HG02642 (cell line): Measurements from ENCODE around the gene TLR9.
"Not testable (repeated sequence)": the region's sequence is repeated elsewhere in the genome, so short reads cannot be mapped to it uniquely, and the experiment has no call there.

Experiments used
- ATAC-seq: cut with Tn5 transposase; IDR thresholded peaks from one replicate; pipeline ENCODE4 v1.9.1; 2021; ENCODE audit warnings: mild to moderate bottlenecking; ENCODE audit not compliant: unreplicated experiment, poor library complexity

The TLR9 gene

GRCh38 chr3:52225452-52226228, at the start of gene TLR9:
TSS of gene TLR9 (minus strand) at chr3:52225645. CDS start at chr3:52225529, 116 bp downstream.
- ATAC-seq, result peak; percentile 75

DNA sequence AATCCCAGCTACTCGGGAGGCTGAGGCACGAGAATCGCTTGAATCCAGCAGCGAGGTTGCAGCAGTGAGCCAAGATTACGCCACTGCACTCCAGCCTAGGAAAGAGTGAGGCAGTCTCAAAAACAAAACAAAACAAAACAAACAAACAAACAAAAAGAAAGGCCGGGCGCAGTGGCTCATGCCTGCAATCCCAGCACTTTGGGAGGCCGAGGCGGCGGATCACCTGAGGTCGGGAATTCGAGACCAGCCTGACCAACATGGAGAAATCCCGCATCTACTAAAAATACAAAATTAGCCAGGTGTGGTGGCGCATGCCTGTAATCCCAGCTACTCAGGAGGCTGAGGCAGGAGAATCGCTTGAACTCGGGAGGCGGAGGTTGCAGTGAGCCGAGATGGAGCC, 49.3 kb upstream of the TLR9 start:
- ATAC-seq, result not testable (repeated sequence)

DNA sequence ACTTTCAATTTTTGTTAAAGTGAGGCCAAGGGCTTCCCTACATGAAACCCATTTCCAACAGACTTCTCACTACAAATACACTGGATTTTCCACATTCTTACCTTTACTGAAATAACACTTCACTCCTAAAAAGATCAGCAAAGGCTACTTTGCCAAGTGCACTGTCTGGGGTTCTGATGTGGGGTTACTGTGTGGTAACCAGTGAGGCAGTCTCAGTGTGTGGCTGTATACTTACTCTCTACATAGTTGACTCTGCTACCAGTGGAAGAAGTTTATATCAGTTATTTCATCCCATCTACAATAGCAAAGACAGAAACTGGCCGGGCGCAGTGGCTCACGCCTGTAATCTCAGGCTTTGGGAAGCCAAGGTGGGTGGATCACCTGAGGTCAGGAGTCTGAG, 47.4 kb upstream of the TLR9 start:
- ATAC-seq, result no peak

DNA sequence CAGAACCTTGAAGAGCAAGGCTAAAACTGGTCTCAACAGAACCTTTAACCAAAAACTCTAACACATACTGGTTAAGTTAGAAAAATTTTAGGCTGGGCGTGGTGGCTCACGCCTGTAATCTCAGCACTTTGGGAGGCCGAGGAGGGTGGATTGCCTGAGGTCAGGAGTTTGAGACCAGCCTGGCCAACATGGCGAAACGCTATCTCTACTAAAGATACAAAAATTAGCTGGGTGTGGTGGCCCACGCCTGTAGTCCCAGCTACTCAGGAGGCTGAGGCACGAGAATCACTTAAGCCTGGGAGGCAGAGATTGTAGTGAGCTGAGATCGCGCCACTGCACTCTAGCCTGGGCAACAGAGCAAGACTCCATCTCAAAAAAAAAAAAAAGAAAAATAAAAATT, 46.7 kb upstream of the TLR9 start:
- not testable (repeated sequence) for ATAC-seq

GRCh38 chr3:52270252-52270754, 44.9 kb upstream of the TLR9 start:
- ATAC-seq, result no peak

DNA sequence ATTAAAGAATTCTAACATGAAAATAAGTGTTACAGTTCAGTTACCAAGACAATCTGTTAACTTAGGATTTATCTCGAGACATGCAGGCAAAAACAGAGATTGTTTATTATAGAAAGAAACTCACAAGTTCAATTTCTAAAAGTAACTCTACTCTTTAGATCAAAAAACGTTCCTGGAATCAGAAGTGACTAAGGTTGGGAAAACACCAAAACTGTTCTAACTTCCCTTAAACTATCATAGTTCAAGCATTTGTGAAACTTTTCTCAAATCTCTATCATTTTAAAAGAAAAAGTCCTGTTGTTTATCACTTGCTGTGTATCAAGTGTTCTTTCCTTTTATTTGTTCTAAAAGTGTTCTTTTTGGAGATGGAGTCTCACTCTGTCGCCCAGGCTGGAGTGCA, 44.3 kb upstream of the TLR9 start:
- no peak for ATAC-seq

DNA sequence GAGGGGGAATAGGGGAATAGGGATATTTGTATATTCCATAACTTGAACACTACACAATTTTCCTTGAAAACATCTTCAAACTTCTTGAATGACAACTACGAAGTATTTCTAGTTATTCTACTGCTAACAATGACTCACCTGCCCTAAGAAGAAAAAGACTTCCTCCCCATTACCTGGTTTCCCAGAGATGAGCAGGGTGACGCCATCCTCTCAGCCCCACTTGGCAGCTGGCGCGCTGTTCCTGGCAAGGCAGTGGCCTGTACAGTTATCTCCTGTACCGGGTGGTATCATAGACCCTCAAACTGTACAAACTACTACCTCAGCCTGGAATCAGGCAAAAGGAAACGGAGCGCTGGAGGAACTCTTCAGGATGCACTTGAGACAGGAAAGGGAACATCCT, 42.6 kb upstream of the TLR9 start:
- no peak for ATAC-seq

DNA sequence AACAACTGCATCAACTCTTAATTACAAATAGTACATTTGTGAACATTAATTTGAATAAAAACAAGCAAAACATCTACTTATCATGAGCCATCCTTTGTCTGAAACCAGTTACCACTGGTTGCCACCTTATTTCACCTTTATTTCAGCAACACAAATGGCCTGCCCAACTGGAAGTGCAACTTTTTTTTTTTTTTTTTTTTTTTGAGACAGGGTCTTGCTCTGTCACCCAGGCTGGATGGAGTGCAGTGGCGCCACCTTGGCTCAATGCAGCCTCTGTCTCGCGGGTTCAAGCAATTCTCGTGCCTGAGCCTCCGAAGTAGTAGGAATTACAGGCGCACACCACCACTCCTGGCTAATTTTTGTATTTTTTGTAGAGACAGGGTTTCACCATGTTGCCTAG, 39.9 kb upstream of the TLR9 start:
- ATAC-seq, result no peak

DNA sequence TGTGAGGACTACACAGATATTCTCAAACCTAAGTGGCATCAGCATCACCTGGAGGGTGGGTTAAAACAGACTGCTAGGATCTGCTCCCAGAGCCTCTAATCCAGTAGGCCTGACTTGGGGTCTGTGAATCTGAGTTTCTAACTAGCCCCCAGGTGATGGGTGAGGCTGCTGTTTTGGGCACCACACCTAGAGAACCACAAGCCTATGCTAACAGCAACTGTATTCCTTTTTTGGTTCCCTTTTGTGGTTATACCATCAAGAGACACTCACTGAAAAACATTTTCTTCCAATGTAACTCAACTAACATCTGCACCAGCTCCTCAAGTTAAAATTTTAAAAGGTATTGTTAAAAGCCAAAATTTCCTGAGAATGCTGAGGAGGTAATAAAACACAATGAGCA, 37.0 kb upstream of the TLR9 start:
- no peak for ATAC-seq

- ATAC-seq, result no peak
Measured at GRCh38 chr3:52259448-52259847, 34.0 kb upstream of the TLR9 start.

- ATAC-seq, result no peak
Measured at GRCh38 chr3:52259035-52259434, 33.6 kb upstream of the TLR9 start.

DNA sequence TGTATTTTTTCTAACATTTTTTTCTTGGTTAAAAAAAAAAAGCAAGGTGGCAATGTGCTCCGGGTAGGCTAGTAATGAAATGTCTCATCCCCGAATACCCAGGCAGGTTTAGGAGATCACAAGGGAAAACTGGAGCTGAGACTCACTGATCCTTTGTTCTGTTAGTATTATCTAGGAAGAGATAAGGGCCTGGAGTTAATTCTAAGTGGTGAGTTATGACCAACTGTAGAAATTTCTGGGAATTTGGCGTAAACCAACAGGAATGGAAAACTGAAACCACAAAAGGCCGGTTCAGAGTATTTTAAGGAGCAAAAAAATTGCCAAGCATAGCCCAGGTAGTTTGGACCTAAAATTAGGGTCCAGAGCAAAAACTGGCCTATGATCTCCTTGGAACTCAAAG, 32.5 kb upstream of the TLR9 start:
- no peak for ATAC-seq

DNA sequence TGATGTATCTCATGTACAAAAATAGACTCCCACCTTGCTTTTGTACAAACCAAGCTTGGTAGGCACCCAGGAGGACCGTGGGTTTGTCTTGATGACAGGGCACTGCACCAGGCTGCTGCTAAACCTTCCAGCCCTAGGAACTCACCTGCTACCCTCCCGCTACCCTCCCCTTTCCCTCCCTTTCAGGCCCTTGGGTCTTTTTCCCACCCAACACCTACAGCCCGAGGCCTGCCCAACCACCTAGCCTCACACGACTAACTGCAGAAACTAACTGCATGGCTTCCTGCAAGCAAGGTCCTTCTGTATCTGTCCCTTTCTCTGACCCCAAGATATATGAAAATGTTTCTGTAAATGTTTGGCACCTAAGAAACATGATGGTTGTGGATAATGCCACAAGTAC, 31.2 kb upstream of the TLR9 start:
- no peak for ATAC-seq

- no peak for ATAC-seq
Measured at GRCh38 chr3:52256159-52256558, 30.7 kb upstream of the TLR9 start.

GRCh38 chr3:52254608-52255007, 29.2 kb upstream of the TLR9 start:
- no peak for ATAC-seq

DNA sequence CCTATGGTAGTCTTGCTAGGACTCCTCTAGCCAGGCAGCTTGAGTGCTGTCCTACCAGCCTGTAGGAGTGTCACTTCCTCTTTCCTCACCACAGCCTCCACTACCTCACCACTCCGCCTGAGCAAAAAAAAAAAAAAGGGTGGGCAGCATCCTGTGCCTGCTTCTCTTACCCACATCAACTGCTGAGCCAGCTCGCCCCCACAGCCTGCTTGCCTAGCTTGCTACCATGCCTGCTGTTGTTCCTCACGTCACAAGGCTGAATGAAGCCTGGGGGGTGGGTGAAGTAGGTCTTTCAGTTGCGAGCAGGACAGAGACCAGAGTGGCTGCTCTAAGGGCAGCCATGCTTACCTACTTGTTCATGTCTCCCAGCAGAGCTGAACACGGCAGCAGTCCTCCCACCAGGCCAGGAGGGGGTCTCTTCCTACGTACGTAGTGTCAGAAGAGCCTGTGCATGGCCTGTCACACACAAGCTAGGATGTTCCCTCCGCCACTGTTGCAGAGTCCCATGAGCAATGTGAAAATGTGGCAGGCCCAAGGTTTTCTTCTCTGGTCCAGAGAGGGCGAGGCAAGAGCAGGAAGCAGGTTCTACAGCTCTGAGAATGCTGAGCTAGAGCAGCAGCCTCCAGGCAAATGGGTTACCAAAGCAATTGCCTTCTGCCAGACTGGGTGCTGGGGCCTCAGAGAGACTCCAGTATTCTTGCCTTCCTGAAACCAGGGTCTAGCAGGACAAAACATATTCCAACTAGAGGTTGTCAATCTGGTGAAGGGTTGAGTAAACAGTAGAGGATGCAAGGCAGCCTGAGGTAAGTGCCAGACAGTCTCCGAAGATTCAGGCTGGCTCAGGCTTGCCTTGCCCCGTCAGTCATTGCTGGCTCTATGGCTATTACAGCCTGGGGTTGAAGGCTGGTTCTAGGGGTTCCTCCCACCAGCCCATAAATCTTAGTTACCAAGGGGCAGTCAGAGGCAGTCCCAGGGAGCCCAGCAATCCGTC, 28.2 kb upstream of the TLR9 start:
- ATAC-seq, result peak; percentile 89

DNA sequence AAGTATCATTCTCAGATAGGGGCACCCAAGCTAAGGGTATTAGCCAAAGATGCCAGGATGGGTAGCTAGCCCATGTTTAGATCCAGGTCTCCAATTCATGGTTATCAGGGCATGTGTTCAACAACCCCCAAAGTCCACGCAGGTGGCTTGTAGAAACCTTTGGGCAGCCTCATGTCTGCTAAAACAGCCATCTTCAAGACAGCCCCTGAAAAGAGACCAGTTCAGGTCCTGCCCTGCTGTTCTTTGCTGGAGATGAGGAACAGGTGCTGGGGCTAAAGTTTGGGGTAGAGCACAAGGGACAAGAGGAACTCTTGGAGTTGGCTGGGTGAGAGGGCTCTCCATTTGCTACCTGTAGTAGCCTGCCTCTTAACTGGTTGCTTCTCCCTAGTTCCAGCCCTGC, 24.7 kb upstream of the TLR9 start:
- no peak for ATAC-seq

GRCh38 chr3:52249683-52250082, 24.2 kb upstream of the TLR9 start:
- no peak for ATAC-seq

DNA sequence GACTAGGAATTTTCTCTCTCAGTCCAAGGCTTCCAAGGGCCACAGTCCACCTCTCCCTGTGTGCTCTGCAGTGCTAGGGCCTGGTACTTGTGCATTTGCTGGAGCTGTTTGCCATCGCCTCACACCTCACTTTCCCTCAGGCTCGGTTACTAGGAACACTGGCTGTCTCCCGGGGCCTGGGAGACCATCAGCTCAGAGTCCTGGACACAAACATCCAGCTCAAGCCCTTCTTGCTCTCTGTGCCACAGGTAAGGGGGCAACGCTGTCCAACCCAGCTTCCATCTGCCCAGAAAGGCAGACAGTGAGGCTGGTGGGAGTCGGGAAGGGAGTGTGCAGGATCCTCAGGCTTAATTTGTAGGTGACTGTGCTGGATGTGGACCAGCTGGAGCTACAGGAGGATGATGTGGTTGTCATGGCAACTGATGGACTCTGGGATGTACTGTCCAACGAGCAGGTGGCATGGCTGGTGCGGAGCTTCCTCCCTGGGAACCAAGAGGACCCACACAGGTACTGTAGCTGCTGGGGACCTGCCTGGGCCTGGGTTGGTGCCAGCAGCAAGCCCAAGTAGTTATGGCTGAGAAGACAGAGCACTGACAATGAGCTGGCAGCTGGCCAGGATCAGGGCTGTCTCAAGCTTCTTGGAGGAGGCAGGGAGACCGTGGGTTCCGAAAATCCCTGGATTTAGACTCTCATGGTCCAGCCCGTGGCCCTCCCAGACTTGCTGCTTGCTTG, 23.5 kb upstream of the TLR9 start:
- no peak for ATAC-seq

DNA sequence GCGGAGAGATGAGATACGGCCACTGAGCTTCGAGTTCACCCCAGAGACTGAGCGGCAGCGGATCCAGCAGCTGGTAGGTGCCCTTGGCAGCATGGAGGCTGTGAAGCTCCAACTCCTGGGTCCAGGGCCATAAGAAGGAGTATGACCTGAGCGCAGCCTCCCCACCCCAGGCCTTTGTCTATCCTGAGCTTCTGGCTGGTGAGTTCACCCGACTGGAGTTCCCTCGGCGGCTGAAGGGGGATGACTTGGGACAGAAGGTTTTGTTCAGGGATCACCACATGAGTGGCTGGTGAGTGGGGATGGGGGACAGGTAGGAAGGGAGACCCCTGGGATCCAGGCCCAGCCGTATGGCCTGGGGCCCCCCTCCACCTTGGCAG, 22.7 kb upstream of the TLR9 start:
- no peak for ATAC-seq
